GM23338 (cell line): Measurements from ENCODE around the gene SLC35A3. TPM values are rescaled to one million over a fixed set of nuclear protein-coding genes. Genes with fewer than 3 reads are reported as not detected.
A peak's percentile ranks its signal among the peaks of the same experiment; 100 is the strongest.

Experiments
- ATAC-seq: fragments of 200-7000 bp; cut with Tn5 transposase; 3 replicates; pipeline ENCODE4 v1.9.1; 2020
- DNase-seq: peaks from one replicate; pipeline ENCODE4 v3.0.0-alpha.2; 2015; ENCODE audit warnings: low spot score
- H2AFZ ChIP-seq: fragments of 200-600 bp; sonication (generic); 2 replicates; pipeline ENCODE4 v1.8.0; 2016; ENCODE audit warnings: antibody characterized with exemption, mild to moderate bottlenecking, moderate library complexity
- H3F3A ChIP-seq: fragments of 200-600 bp; sonication (generic); replicated peaks from 2 replicates; pipeline ENCODE4 v1.8.0; 2017; ENCODE audit warnings: antibody characterized with exemption, mixed run types, low read depth
- H3K27ac ChIP-seq: fragments of 200-600 bp; sonication (generic); 2 replicates; pipeline ENCODE4 v1.6.1; 2016; ENCODE audit warnings: low read depth
- H3K27me3 ChIP-seq: fragments of 200-600 bp; sonication (generic); 2 replicates; pipeline ENCODE4 v1.8.0; 2016; ENCODE audit warnings: mild to moderate bottlenecking, mixed run types, moderate library complexity; ENCODE audit not compliant: insufficient read depth
- H3K36me3 ChIP-seq: fragments of 200-600 bp; sonication (generic); 2 replicates; pipeline ENCODE4 v1.8.0; 2016; ENCODE audit warnings: mild to moderate bottlenecking; ENCODE audit not compliant: insufficient read depth
- H3K4me1 ChIP-seq: fragments of 200-600 bp; sonication (generic); 2 replicates; pipeline ENCODE4 v1.8.0; 2016; ENCODE audit warnings: mild to moderate bottlenecking, moderate library complexity; ENCODE audit not compliant: insufficient read depth
- H3K4me2 ChIP-seq: fragments of 200-600 bp; sonication (generic); 2 replicates; pipeline ENCODE4 v1.7.1; 2017; ENCODE audit warnings: mixed run types
- H3K4me3 ChIP-seq: fragments of 200-600 bp; sonication (generic); 2 replicates; pipeline ENCODE4 v1.6.1; 2016; ENCODE audit warnings: mixed run types
- H3K79me2 ChIP-seq: fragments of 200-600 bp; sonication (generic); replicated peaks from 2 replicates; pipeline ENCODE4 v1.8.0; 2017; ENCODE audit warnings: mild to moderate bottlenecking; ENCODE audit not compliant: insufficient read depth
- H3K9me2 ChIP-seq: fragments of 200-600 bp; sonication (generic); 2 replicates; pipeline ENCODE4 v1.8.0; 2017; ENCODE audit not compliant: insufficient read depth
- H4K20me1 ChIP-seq: fragments of 200-600 bp; sonication (generic); replicated peaks from 2 replicates; pipeline ENCODE4 v1.8.0; 2017; ENCODE audit warnings: mild to moderate bottlenecking; ENCODE audit not compliant: insufficient read depth
- H3K27ac Mint-ChIP-seq: 2 replicates; pipeline ENCODE4 v1.8.0; 2020; ENCODE audit warnings: inconsistent platforms, mild to moderate bottlenecking, moderate library complexity, mixed read lengths
- H3K27me3 Mint-ChIP-seq: 3 replicates; pipeline ENCODE4 v1.8.0; 2022; ENCODE audit warnings: low read depth, mild to moderate bottlenecking, moderate library complexity, mixed read lengths, inconsistent platforms; ENCODE audit not compliant: insufficient read depth, poor library complexity
- H3K36me3 Mint-ChIP-seq: 3 replicates; pipeline ENCODE4 v1.8.0; 2021; ENCODE audit warnings: low read depth, mild to moderate bottlenecking, inconsistent platforms, moderate library complexity, mixed read lengths
- H3K4me1 Mint-ChIP-seq: 3 replicates; pipeline ENCODE4 v1.8.0; 2020; ENCODE audit warnings: mild to moderate bottlenecking, inconsistent platforms, mixed read lengths
- H3K4me3 Mint-ChIP-seq: 3 replicates; pipeline ENCODE4 v1.8.0; 2021; ENCODE audit warnings: moderate library complexity, mild to moderate bottlenecking, inconsistent platforms, mixed read lengths
- H3K9me3 Mint-ChIP-seq: 3 replicates; pipeline ENCODE4 v1.8.0; 2020; ENCODE audit warnings: moderate library complexity, mild to moderate bottlenecking, inconsistent platforms, mixed read lengths
- CREB1 ChIP-seq: fragments of 250-450 bp; sonication (Bioruptor Pico); IDR thresholded peaks from 2 replicates; pipeline ENCODE4 v1.5.0; 2020; ENCODE audit warnings: low read depth, mild to moderate bottlenecking, moderate library complexity
- EZH2 ChIP-seq: fragments of 200-600 bp; sonication (generic); IDR thresholded peaks from one replicate; pipeline ENCODE4 v1.8.0; 2017; ENCODE audit warnings: antibody characterized with exemption, mild to moderate bottlenecking, low read depth; ENCODE audit not compliant: unreplicated experiment
- EZH2phosphoT487 ChIP-seq: fragments of 200-600 bp; sonication (generic); IDR thresholded peaks from one replicate; pipeline ENCODE4 v1.8.1; 2018; ENCODE audit warnings: antibody characterized with exemption; ENCODE audit not compliant: unreplicated experiment
- JUNB ChIP-seq: IDR thresholded peaks from one replicate; pipeline ENCODE4 v1.6.1; 2016; ENCODE audit warnings: antibody characterized with exemption; ENCODE audit not compliant: unreplicated experiment
- NANOG ChIP-seq: IDR thresholded peaks from 2 replicates; pipeline ENCODE4 v1.6.1; 2016; ENCODE audit warnings: antibody characterized with exemption, borderline replicate concordance
- STAT1 ChIP-seq: IDR thresholded peaks from one replicate; pipeline ENCODE4 v1.6.1; 2016; ENCODE audit warnings: antibody characterized with exemption; ENCODE audit not compliant: unreplicated experiment
- ZNF114 ChIP-seq: fragments of 250-450 bp; sonication (Bioruptor Pico); IDR thresholded peaks from 2 replicates; pipeline ENCODE4 v1.5.0; 2020; ENCODE audit warnings: mild to moderate bottlenecking, moderate library complexity
- polyA plus RNA-seq: library from polyadenylated mRNA; unstranded; fragments of >200 nt; fragmentation: Nextera tagmentation; extraction: Ambion mirVana; gene quantifications from 2 replicates; pipeline ENCODE4 v1.2.1, GENCODE V29; 2016
- total RNA-seq: library from RNA; depleted of rRNA; stranded (reverse); fragments of >200 nt; shearing (Covaris generic); gene quantifications from 2 replicates; pipeline ENCODE4 v1.2.3, GENCODE V29; 2014
- TF ChIP-seq, protein P1 (sequence below): fragments of 250-450 bp; sonication (Bioruptor Pico); IDR thresholded peaks from 2 replicates; pipeline ENCODE4 v1.5.0; 2020; ENCODE audit warnings: mild to moderate bottlenecking, moderate library complexity
- TF ChIP-seq, protein P2 (sequence below): IDR thresholded peaks from 2 replicates; pipeline ENCODE4 v1.6.1; 2016; ENCODE audit warnings: antibody characterized with exemption

The SLC35A3 gene
- total and polyA plus RNA-seq, 2 experiments from 2014 or later = 7.6 to 27.2 TPM

DNA sequence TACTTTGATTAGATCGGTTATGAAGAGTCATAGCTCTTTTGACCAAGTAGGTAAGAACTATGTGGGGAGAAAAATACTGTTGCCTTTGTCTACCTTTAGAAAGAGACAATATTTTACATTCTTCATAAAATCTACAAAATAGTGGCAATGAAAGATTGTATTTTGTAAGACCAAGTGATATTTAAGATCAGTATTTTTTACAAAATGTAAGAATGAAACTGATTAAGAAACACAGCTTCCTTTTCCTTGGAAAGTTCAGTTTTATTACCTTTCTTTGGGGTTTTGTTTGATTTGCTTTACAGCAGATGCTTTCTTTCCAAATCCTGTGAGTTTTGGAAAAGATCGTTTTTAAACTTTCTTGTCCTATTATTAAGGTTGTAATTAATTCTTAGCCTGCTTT, 69.8 kb downstream of the SLC35A3 start:
- Histone ChIP-seq H3K4me3 (peak overlapping the region; percentile 69), H3K36me3 (no peaks in the 10 kb centered on the region), H2AFZ (no peak overlapping the region), H3F3A (no peaks in the 10 kb centered on the region), H3K9me2 (no peaks in the 10 kb centered on the region), H3K4me2 (peak overlapping the region; percentile 84), H3K27me3 (no peaks in the 10 kb centered on the region), H3K4me1 (peaks cover 19% of the 10 kb centered on the region), H3K27ac (no peak overlapping the region), H3K79me2 (peaks cover 87% of the 10 kb centered on the region), H4K20me1 (peaks cover 20% of the 10 kb centered on the region)
- Mint-ChIP-seq H3K4me1 (peaks cover 27% of the 10 kb centered on the region), H3K27ac (peak overlapping the region; percentile 65; the same call in 1 of the 2 replicates), H3K36me3 (peaks cover 21% of the 10 kb centered on the region), H3K4me3 (peak overlapping the region; percentile 91), H3K9me3 (no peaks in the 10 kb centered on the region), H3K27me3 (peaks cover 8% of the 10 kb centered on the region)
- no peak for TF ChIP-seq EZH2
- TF ChIP-seq ZNF114 = no peak
- TF ChIP-seq CREB1 (CRISPR knock-in tag) = no peak
- TF ChIP-seq, protein P1, sequence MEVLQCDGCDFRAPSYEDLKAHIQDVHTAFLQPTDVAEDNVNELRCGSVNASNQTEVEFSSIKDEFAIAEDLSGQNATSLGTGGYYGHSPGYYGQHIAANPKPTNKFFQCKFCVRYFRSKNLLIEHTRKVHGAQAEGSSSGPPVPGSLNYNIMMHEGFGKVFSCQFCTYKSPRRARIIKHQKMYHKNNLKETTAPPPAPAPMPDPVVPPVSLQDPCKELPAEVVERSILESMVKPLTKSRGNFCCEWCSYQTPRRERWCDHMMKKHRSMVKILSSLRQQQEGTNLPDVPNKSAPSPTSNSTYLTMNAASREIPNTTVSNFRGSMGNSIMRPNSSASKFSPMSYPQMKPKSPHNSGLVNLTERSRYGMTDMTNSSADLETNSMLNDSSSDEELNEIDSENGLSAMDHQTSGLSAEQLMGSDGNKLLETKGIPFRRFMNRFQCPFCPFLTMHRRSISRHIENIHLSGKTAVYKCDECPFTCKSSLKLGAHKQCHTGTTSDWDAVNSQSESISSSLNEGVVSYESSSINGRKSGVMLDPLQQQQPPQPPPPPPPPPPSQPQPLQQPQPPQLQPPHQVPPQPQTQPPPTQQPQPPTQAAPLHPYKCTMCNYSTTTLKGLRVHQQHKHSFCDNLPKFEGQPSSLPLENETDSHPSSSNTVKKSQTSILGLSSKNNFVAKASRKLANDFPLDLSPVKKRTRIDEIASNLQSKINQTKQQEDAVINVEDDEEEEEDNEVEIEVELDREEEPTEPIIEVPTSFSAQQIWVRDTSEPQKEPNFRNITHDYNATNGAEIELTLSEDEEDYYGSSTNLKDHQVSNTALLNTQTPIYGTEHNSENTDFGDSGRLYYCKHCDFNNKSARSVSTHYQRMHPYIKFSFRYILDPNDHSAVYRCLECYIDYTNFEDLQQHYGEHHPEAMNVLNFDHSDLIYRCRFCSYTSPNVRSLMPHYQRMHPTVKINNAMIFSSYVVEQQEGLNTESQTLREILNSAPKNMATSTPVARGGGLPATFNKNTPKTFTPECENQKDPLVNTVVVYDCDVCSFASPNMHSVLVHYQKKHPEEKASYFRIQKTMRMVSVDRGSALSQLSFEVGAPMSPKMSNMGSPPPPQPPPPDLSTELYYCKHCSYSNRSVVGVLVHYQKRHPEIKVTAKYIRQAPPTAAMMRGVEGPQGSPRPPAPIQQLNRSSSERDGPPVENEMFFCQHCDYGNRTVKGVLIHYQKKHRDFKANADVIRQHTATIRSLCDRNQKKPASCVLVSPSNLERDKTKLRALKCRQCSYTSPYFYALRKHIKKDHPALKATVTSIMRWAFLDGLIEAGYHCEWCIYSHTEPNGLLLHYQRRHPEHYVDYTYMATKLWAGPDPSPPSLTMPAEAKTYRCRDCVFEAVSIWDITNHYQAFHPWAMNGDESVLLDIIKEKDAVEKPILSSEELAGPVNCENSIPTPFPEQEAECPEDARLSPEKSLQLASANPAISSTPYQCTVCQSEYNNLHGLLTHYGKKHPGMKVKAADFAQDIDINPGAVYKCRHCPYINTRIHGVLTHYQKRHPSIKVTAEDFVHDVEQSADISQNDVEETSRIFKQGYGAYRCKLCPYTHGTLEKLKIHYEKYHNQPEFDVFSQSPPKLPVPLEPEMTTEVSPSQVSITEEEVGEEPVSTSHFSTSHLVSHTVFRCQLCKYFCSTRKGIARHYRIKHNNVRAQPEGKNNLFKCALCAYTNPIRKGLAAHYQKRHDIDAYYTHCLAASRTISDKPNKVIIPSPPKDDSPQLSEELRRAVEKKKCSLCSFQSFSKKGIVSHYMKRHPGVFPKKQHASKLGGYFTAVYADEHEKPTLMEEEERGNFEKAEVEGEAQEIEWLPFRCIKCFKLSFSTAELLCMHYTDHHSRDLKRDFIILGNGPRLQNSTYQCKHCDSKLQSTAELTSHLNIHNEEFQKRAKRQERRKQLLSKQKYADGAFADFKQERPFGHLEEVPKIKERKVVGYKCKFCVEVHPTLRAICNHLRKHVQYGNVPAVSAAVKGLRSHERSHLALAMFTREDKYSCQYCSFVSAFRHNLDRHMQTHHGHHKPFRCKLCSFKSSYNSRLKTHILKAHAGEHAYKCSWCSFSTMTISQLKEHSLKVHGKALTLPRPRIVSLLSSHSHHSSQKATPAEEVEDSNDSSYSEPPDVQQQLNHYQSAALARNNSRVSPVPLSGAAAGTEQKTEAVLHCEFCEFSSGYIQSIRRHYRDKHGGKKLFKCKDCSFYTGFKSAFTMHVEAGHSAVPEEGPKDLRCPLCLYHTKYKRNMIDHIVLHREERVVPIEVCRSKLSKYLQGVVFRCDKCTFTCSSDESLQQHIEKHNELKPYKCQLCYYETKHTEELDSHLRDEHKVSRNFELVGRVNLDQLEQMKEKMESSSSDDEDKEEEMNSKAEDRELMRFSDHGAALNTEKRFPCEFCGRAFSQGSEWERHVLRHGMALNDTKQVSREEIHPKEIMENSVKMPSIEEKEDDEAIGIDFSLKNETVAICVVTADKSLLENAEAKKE (CRISPR knock-in tag) = no peak
- no peak for TF ChIP-seq EZH2phosphoT487
- TF ChIP-seq JUNB = no peak
- no peak for TF ChIP-seq NANOG
- no peak for TF ChIP-seq STAT1
- TF ChIP-seq, protein P2, sequence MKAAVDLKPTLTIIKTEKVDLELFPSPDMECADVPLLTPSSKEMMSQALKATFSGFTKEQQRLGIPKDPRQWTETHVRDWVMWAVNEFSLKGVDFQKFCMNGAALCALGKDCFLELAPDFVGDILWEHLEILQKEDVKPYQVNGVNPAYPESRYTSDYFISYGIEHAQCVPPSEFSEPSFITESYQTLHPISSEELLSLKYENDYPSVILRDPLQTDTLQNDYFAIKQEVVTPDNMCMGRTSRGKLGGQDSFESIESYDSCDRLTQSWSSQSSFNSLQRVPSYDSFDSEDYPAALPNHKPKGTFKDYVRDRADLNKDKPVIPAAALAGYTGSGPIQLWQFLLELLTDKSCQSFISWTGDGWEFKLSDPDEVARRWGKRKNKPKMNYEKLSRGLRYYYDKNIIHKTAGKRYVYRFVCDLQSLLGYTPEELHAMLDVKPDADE = no peak
- ATAC-seq (no peak), DNase-seq (no peak)
